Measurements from ENCODE around the gene CTU1. TPM values are rescaled to one million over a fixed set of nuclear protein-coding genes. Genes with fewer than 3 reads are reported as not detected.

CTU1 gene
- total RNA-seq, 4 donors from 2014 or later = 7.8 to 27.7 (median 8.4) TPM; not detected in 1

- TF ChIP-seq, protein P1, sequence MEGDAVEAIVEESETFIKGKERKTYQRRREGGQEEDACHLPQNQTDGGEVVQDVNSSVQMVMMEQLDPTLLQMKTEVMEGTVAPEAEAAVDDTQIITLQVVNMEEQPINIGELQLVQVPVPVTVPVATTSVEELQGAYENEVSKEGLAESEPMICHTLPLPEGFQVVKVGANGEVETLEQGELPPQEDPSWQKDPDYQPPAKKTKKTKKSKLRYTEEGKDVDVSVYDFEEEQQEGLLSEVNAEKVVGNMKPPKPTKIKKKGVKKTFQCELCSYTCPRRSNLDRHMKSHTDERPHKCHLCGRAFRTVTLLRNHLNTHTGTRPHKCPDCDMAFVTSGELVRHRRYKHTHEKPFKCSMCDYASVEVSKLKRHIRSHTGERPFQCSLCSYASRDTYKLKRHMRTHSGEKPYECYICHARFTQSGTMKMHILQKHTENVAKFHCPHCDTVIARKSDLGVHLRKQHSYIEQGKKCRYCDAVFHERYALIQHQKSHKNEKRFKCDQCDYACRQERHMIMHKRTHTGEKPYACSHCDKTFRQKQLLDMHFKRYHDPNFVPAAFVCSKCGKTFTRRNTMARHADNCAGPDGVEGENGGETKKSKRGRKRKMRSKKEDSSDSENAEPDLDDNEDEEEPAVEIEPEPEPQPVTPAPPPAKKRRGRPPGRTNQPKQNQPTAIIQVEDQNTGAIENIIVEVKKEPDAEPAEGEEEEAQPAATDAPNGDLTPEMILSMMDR (IDR thresholded peaks at IDR 0.05) = no peak
- TF ChIP-seq POLR2A (IDR thresholded peaks at IDR 0.05) = no peak
- no peak within 1 kb of the TSS for H3K27ac ChIP-seq
- DNase-seq = no peak
- H3K36me3 ChIP-seq = no peaks in the 10 kb centered on the region
- no peaks in the 10 kb centered on the region for H3K9me3 ChIP-seq
- H3K4me3 ChIP-seq = no peak within 1 kb of the TSS
- intact Hi-C loops (cut with DNase I; ENCODE audit: low total_unique reads) = no loop called here
- no peaks in the 10 kb centered on the region for H3K4me1 ChIP-seq
- H3K27me3 ChIP-seq = no peaks in the 10 kb centered on the region
Measured at GRCh38 chr19:51142119-51142518, 33.9 kb upstream of the CTU1 start, which contains the start of gene SIGLEC7. Gene SIGLEC7 (plus strand): TSS chr19:51142301. CDS start chr19:51142370, 69 bp downstream.

DNA sequence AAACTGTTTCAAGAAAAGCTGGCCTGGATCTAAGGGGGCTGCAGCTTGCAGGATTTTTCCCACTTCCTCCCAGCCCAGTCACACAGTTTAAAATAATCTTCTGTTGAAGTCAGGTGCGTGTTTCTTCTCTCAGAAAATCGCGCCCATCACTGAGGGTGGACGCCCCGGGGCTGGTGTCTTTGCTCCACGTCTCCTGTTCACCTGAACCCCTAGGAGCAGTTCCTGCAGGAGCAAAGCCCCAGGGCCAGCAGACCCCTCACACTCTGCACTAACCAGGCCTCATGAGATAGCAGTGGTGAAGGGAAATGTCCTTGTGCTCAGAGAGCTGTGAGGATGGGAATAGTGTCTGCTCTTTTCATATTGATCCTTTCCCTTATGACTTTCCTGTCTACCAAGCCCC lies 33.0 kb upstream of the CTU1 start:
- no peaks in the 10 kb centered on the region for H3K4me1 ChIP-seq
- no peaks in the 10 kb centered on the region for H3K27me3 ChIP-seq
- TF ChIP-seq, protein P1 (IDR thresholded peaks at IDR 0.05) = no peak
- no peak for TF ChIP-seq POLR2A (IDR thresholded peaks at IDR 0.05)
- no peak overlapping the region for H3K4me3 ChIP-seq
- H3K36me3 ChIP-seq = no peaks in the 10 kb centered on the region
- H3K27ac ChIP-seq = no peak overlapping the region
- intact Hi-C loops (cut with DNase I; ENCODE audit: low total_unique reads) = no loop called here
- H3K9me3 ChIP-seq = no peaks in the 10 kb centered on the region
- no peak for DNase-seq

DNA sequence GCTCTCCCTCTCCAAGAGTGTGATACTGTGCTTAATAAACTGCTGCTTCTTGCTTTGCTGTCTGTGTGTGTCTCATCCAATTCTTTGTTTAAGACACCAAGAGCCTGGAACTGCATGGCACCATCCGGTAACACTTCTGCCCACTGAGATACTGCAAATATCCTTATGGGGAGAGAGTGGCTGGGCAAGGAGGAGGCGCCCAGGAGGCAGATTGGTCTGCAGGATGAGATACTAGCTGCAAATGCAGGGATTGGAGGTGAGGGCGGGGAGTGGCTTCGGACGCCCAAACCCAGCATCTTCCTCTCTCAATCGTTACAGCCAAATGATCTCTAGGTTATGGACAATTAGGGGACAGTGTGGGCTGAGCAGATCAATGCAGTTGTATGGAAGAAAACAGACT lies 32.2 kb upstream of the CTU1 start:
- TF ChIP-seq POLR2A (IDR thresholded peaks at IDR 0.05) = no peak
- TF ChIP-seq, protein P1 (IDR thresholded peaks at IDR 0.05) = no peak
- H3K27me3 ChIP-seq = no peaks in the 10 kb centered on the region
- H3K27ac ChIP-seq = no peak overlapping the region

DNA sequence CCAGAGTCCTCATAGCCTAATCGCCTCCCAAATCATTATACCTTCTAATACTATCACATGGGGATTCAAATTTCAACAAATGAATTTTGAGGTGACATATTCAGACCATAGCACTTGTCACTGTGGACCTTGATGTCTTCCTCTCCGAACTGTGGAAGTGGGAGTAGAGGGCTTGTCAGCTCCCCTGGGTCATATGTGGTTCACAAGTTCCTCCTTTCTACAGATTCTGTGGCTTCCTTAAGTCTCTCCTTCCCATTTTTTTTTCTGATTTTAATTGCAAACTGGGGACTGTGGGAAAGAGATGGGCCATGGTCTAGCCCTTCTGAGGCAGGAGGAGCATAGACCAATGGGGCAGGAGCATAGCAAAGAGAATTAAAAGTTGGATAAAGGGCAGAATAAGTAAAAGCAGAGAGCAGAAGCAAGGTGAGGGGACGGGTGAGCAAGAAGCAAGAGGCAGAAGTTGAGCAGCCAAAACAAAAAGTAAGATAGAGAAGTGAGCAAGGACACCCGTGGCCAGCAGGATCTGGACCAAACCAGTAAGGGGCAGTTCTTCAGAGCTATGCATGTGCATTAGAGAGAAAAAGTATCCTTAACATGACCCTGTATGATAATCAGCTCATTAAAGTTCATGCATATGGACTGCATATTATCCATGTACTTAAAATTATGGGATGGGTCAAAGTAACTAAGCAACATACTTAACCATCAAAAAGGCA lies 31.2 kb upstream of the CTU1 start:
- Histone ChIP-seq H3K4me1 (no peaks in the 10 kb centered on the region), H3K27ac (no peak overlapping the region), H3K27me3 (no peaks in the 10 kb centered on the region), H3K4me3 (no peak overlapping the region), H3K36me3 (no peaks in the 10 kb centered on the region), H3K9me3 (no peaks in the 10 kb centered on the region)
- intact Hi-C loops (cut with DNase I; ENCODE audit: low total_unique reads) = no loop called here
- TF ChIP-seq, protein P1 (IDR thresholded peaks at IDR 0.05) = no peak
- TF ChIP-seq POLR2A (IDR thresholded peaks at IDR 0.05) = no peak
- no peak for DNase-seq

More for the DNA sequence above, 32.2 kb upstream of the CTU1 start:
- Histone ChIP-seq H3K9me3 (no peaks in the 10 kb centered on the region), H3K4me1 (no peaks in the 10 kb centered on the region), H3K36me3 (no peaks in the 10 kb centered on the region), H3K4me3 (no peak overlapping the region)
- intact Hi-C loops (cut with DNase I; ENCODE audit: low total_unique reads) = no loop called here
- no peak for DNase-seq

- Histone ChIP-seq H3K27me3 (no peaks in the 10 kb centered on the region), H3K4me1 (no peaks in the 10 kb centered on the region), H3K9me3 (no peaks in the 10 kb centered on the region), H3K27ac (no peak overlapping the region), H3K36me3 (no peaks in the 10 kb centered on the region), H3K4me3 (no peak overlapping the region)
- TF ChIP-seq, protein P1 (IDR thresholded peaks at IDR 0.05) = no peak
- no peak for TF ChIP-seq POLR2A (IDR thresholded peaks at IDR 0.05)
- no peak for DNase-seq
- intact Hi-C loops (cut with DNase I; ENCODE audit: low total_unique reads) = no loop called here
Measured at GRCh38 chr19:51138549-51138979, 30.4 kb upstream of the CTU1 start.

All from uterus (tissue), 4 donors.